ENCODE results near the gene OMP. TPM values are rescaled to one million over a fixed set of nuclear protein-coding genes. Genes with fewer than 3 reads are reported as not detected.

The OMP gene
- total and polyA plus RNA-seq, 2 donors from 2014 or later = 1.8 TPM; not detected in 1

DNA sequence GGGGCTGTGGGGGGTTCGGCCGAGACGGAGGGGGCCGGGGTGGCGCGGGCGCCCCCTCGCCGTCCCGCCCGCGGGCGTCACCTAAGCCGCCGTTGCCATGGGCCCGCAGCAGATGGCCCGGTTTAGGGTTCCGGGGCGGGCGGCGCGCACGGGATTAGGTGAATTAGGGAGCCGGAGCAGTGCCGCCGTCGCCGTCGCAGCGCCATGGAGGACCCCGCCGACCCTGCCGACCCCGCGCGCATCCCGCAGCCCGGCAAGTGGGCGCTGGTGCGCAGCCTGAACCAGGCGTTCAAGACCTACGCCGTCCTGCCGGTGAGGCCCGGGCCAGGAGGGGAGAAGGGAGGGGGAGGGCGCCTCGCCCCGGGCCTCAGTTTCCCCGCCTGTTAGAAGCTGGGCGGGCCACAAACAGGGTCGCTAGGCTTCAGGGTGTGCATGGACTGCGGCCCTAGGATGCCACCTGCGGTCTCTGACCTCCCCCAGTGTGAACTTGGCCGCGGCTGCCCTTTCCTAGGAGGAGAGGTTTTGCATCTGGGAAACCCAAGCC, 35.5 kb downstream of the OMP start:
- peak in 2 of 5 donors; percentile 25 to 69 for DNase-seq
- peaks cover 0 to 2% (median 0%) of the 10 kb centered on the region in 3 donors for H3K4me1 ChIP-seq (ENCODE audit: control insufficient read depth in 2 of 3, insufficient read depth in 2 of 3, low read depth in 1 of 3, low read length in 3 of 3)
- FAIRE-seq = no peak
- intact Hi-C loops (cut with DNase I) = no loop called here
- no peak overlapping the region for H3K9ac ChIP-seq (ENCODE audit: low read length in 3 of 3)
- no peak overlapping the region for H3K27ac ChIP-seq (ENCODE audit: low read depth in 2 of 2, low read length in 2 of 2)
- no peak overlapping the region for H3K4me3 ChIP-seq (ENCODE audit: low read length in 3 of 3)
- H3K36me3 ChIP-seq (ENCODE audit: control insufficient read depth in 2 of 3, insufficient read depth in 3 of 3, low read length in 3 of 3) = no peaks in the 10 kb centered on the region
- H3K9me3 ChIP-seq (ENCODE audit: control insufficient read depth in 2 of 3, insufficient read depth in 1 of 3, low read length in 3 of 3) = no peaks in the 10 kb centered on the region
- TF ChIP-seq, protein P1, sequence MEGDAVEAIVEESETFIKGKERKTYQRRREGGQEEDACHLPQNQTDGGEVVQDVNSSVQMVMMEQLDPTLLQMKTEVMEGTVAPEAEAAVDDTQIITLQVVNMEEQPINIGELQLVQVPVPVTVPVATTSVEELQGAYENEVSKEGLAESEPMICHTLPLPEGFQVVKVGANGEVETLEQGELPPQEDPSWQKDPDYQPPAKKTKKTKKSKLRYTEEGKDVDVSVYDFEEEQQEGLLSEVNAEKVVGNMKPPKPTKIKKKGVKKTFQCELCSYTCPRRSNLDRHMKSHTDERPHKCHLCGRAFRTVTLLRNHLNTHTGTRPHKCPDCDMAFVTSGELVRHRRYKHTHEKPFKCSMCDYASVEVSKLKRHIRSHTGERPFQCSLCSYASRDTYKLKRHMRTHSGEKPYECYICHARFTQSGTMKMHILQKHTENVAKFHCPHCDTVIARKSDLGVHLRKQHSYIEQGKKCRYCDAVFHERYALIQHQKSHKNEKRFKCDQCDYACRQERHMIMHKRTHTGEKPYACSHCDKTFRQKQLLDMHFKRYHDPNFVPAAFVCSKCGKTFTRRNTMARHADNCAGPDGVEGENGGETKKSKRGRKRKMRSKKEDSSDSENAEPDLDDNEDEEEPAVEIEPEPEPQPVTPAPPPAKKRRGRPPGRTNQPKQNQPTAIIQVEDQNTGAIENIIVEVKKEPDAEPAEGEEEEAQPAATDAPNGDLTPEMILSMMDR (IDR thresholded peaks at IDR 0.05; ENCODE audit: borderline replicate concordance, extremely low read depth, insufficient read depth) = no peak
- H3K27me3 ChIP-seq (ENCODE audit: control insufficient read depth, insufficient read depth, low read length) = peaks cover 6% of the 10 kb centered on the region

- H3K27ac ChIP-seq (ENCODE audit: low read depth in 2 of 2, low read length in 2 of 2) = no peak overlapping the region
- H3K27me3 ChIP-seq (ENCODE audit: control insufficient read depth, insufficient read depth, low read length) = peaks cover 6% of the 10 kb centered on the region
- no peak for FAIRE-seq
- peak in 1 of 5 donors; percentile 57 for DNase-seq
- intact Hi-C loops (cut with DNase I) = no loop called here
- H3K36me3 ChIP-seq (ENCODE audit: control insufficient read depth in 2 of 3, insufficient read depth in 3 of 3, low read length in 3 of 3) = no peaks in the 10 kb centered on the region
- H3K4me1 ChIP-seq (ENCODE audit: control insufficient read depth in 2 of 3, insufficient read depth in 2 of 3, low read depth in 1 of 3, low read length in 3 of 3) = peaks cover 0 to 2% (median 0%) of the 10 kb centered on the region in 3 donors
- TF ChIP-seq, protein P1 (IDR thresholded peaks at IDR 0.05; ENCODE audit: borderline replicate concordance, extremely low read depth, insufficient read depth) = no peak
- no peak overlapping the region for H3K9ac ChIP-seq (ENCODE audit: low read length in 3 of 3)
- no peak overlapping the region for H3K4me3 ChIP-seq (ENCODE audit: low read length in 3 of 3)
- H3K9me3 ChIP-seq (ENCODE audit: control insufficient read depth in 2 of 3, insufficient read depth in 1 of 3, low read length in 3 of 3) = no peaks in the 10 kb centered on the region
These were observed 36.6 kb downstream of the OMP start for GRCh38 chr11:77139201-77139600.

GRCh38 chr11:77140231-77140851, 37.7 kb downstream of the OMP start:
- no peak overlapping the region for H3K27ac ChIP-seq (ENCODE audit: low read depth in 2 of 2, low read length in 2 of 2)
- H3K9me3 ChIP-seq (ENCODE audit: control insufficient read depth in 2 of 3, insufficient read depth in 1 of 3, low read length in 3 of 3) = no peaks in the 10 kb centered on the region
- peaks cover 6% of the 10 kb centered on the region for H3K27me3 ChIP-seq (ENCODE audit: control insufficient read depth, insufficient read depth, low read length)
- TF ChIP-seq, protein P1 (IDR thresholded peaks at IDR 0.05; ENCODE audit: borderline replicate concordance, extremely low read depth, insufficient read depth) = no peak
- DNase-seq (peak in 2 of 5 donors; percentile 42 to 50), FAIRE-seq (no peak)
- H3K36me3 ChIP-seq (ENCODE audit: control insufficient read depth in 2 of 3, insufficient read depth in 3 of 3, low read length in 3 of 3) = no peaks in the 10 kb centered on the region
- no peak overlapping the region for H3K4me3 ChIP-seq (ENCODE audit: low read length in 3 of 3)
- no peak overlapping the region for H3K9ac ChIP-seq (ENCODE audit: low read length in 3 of 3)
- intact Hi-C loops (cut with DNase I) = no loop called here
- H3K4me1 ChIP-seq (ENCODE audit: control insufficient read depth in 2 of 3, insufficient read depth in 2 of 3, low read depth in 1 of 3, low read length in 3 of 3) = peaks cover 0 to 9% (median 3%) of the 10 kb centered on the region in 3 donors
